ENCODE measurements around the gene HACL1. TPM values are rescaled to one million over a fixed set of nuclear protein-coding genes. Genes with fewer than 3 reads are reported as not detected.

HACL1 gene
- total RNA-seq, 4 donors from 2014 or later: 19.8 to 26.4 (median 21.1) TPM

- DNase-seq (ENCODE audit: low spot score) (no peak), ATAC-seq (ENCODE audit: low FRiP score) (peak; percentile 97)
- peak in 1 of 3 donors; percentile 32 for TF ChIP-seq CTCF (IDR thresholded peaks at IDR 0.05)
Observed at GRCh38 chr3:15557511-15557946, 43.8 kb downstream of the HACL1 start.

GRCh38 chr3:15556512-15556911, 44.9 kb downstream of the HACL1 start:
- DNase-seq (ENCODE audit: low spot score) (no peak), ATAC-seq (ENCODE audit: low FRiP score) (no peak)
- no peak for TF ChIP-seq CTCF (IDR thresholded peaks at IDR 0.05)

GRCh38 chr3:15553749-15554148, 47.6 kb downstream of the HACL1 start:
- ATAC-seq (ENCODE audit: low FRiP score) (no peak), DNase-seq (ENCODE audit: low spot score) (no peak)
- TF ChIP-seq CTCF (IDR thresholded peaks at IDR 0.05): no peak

GRCh38 chr3:15551902-15552301, 49.5 kb downstream of the HACL1 start:
- ATAC-seq (ENCODE audit: low FRiP score) (no peak), DNase-seq (ENCODE audit: low spot score) (no peak)
- TF ChIP-seq CTCF (IDR thresholded peaks at IDR 0.05): no peak

DNA sequence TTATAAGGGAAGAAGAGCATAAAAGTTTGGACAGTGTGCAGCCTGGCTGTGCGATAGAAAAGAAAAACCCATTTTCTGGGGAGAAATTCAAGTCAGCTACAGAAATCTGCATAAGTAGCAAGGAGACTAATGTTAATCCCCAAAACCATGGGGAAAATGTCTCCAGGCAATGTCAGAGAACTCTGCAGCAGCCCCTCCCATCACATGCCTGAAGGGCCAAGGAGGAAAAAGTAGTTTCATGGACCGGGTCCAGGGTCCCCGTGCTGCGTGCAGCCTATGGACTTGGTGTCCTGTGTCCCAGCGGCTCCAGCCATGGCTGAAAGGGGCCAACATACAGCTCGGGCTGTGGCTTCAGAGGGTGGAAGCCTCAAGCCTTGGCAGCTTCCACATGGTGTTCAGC, 51.5 kb downstream of the HACL1 start:
- TF ChIP-seq CTCF (IDR thresholded peaks at IDR 0.05): no peak
- DNase-seq (ENCODE audit: low spot score) (no peak), ATAC-seq (ENCODE audit: low FRiP score) (no peak)

- DNase-seq (ENCODE audit: low spot score) (no peak), ATAC-seq (ENCODE audit: low FRiP score) (no peak)
Observed at GRCh38 chr3:15542614-15543013, 58.8 kb downstream of the HACL1 start.

More at GRCh38 chr3:15542614-15543013, 58.8 kb downstream of the HACL1 start:
- TF ChIP-seq CTCF (IDR thresholded peaks at IDR 0.05): no peak

Measured in omental fat pad (tissue), 4 donors.